Measurements from ENCODE around the gene ABI3BP. TPM values are rescaled to one million over a fixed set of nuclear protein-coding genes. Genes with fewer than 3 reads are reported as not detected.

The ABI3BP gene
- polyA plus RNA-seq, 1 experiment: 16.3 TPM

DNA sequence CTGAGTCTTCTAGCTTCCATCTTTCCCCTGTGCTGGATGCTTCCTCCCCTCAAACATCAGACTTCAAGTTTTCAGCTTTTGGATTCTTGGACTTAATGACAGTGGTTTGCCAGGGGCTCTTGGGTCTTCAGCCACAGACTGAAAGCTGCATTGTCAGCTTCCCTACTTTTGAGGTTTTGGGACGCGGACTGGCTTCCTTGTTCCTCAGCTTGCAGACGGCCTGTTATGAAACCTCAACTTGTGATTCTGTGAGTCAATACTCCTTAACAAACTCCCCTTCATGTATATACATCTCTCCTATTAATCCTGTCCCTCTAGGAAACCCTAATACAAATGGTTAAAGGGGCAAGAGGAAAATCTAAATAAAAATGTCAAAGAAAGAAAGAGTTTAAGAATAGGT lies 100.1 kb downstream of the ABI3BP start:
- Histone ChIP-seq H3K4me3 (ENCODE audit: low read depth, low read length) (no peak overlapping the region), H3K27me3 (ENCODE audit: control insufficient read depth, insufficient read depth, low read length) (no peaks in the 10 kb centered on the region), H3K36me3 (ENCODE audit: control insufficient read depth, insufficient read depth, low read length) (no peaks in the 10 kb centered on the region)
- POLR2A ChIA-PET: no interaction called here
- DNase-seq (ENCODE audit: low read depth): no peak
- CTCF ChIA-PET: interaction anchor here (0.8 to 5.0 kb wide), 7 partner anchors 11 to 433 kb away, joined by 3 to 77 read pairs (median 4); no protein-coding TSS in a partner anchor
- TF ChIP-seq, protein P1, sequence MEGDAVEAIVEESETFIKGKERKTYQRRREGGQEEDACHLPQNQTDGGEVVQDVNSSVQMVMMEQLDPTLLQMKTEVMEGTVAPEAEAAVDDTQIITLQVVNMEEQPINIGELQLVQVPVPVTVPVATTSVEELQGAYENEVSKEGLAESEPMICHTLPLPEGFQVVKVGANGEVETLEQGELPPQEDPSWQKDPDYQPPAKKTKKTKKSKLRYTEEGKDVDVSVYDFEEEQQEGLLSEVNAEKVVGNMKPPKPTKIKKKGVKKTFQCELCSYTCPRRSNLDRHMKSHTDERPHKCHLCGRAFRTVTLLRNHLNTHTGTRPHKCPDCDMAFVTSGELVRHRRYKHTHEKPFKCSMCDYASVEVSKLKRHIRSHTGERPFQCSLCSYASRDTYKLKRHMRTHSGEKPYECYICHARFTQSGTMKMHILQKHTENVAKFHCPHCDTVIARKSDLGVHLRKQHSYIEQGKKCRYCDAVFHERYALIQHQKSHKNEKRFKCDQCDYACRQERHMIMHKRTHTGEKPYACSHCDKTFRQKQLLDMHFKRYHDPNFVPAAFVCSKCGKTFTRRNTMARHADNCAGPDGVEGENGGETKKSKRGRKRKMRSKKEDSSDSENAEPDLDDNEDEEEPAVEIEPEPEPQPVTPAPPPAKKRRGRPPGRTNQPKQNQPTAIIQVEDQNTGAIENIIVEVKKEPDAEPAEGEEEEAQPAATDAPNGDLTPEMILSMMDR (IDR thresholded peaks at IDR 0.05; ENCODE audit: insufficient read depth, low read depth, low read length): no peak

DNA sequence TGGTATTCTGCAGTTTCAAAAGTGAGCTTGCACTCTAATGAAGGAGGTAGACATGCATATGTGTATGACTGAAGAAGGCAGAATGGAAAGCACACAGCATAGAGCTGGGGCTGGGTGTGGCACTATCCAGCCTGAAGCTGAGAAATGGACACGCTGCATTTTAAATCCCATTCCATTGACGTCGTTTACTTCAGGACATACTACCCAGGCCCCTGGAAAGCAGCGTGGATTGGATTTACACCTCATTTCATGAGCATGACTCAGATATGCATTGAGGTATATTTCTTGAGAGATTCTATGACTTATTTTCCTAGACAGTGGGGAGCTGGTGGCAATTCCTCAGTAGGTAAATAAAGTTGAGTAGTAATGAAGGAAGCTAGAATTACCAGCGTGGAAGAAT lies 101.4 kb downstream of the ABI3BP start:
- POLR2A ChIA-PET: no interaction called here
- DNase-seq (ENCODE audit: low read depth): no peak

DNA sequence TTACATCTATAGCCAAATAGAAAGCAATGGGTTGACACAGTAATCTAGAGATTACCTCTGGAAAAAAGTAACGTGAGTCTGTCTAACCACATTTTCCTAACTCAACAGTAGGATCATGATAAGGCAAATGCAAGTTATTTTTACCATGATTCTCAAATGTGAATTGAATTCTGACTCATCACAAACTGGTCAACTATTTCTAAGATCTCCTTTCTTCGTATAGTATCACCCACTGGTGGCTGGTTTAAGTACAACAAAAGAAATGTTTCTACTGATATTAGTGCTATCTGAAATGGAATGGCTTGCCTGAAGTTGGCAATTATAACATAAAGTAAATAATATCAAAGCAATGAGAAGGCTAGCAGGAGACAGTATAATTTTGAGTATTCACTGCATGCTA lies 102.2 kb downstream of the ABI3BP start:
- TF ChIP-seq, protein P1 (IDR thresholded peaks at IDR 0.05; ENCODE audit: insufficient read depth, low read depth, low read length): peak; percentile 40; the same call in 1 of the 2 replicates
- no peaks in the 10 kb centered on the region for H3K27me3 ChIP-seq (ENCODE audit: control insufficient read depth, insufficient read depth, low read length)
- DNase-seq (ENCODE audit: low read depth): no peak
- no peak overlapping the region for H3K4me3 ChIP-seq (ENCODE audit: low read depth, low read length)
- POLR2A ChIA-PET: no interaction called here
- no peaks in the 10 kb centered on the region for H3K36me3 ChIP-seq (ENCODE audit: control insufficient read depth, insufficient read depth, low read length)
- CTCF ChIA-PET: interaction anchor here (5.0 kb wide), 1 partner anchor 306 kb away, joined by 77 read pairs; no protein-coding TSS in a partner anchor

More for the DNA sequence above, 101.4 kb downstream of the ABI3BP start:
- Histone ChIP-seq H3K36me3 (ENCODE audit: control insufficient read depth, insufficient read depth, low read length) (no peaks in the 10 kb centered on the region), H3K4me3 (ENCODE audit: low read depth, low read length) (no peak overlapping the region), H3K27me3 (ENCODE audit: control insufficient read depth, insufficient read depth, low read length) (no peaks in the 10 kb centered on the region)
- TF ChIP-seq, protein P1 (IDR thresholded peaks at IDR 0.05; ENCODE audit: insufficient read depth, low read depth, low read length): no peak
- CTCF ChIA-PET: interaction anchor here (1.1 to 5.0 kb wide), 4 partner anchors 14 to 431 kb away, joined by 3 to 77 read pairs (median 16); no protein-coding TSS in a partner anchor

DNA sequence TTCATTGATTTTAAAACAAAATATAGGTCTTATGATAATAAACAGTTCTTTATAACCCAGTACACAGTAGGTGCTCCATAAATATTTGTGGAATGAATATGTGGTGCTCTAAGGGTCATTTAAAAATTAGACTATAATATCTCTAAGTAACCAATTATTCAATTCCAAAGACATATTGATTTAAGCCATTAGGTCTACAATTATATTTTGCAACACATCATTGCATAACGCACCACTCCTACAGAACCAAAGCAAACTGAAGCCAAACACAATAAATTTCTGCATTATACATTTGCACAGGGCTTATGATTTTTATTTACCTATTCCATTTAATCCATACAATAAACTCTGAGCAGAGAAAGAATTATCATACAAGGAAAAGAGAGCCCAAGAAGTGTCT lies 104.3 kb downstream of the ABI3BP start:
- TF ChIP-seq, protein P1 (IDR thresholded peaks at IDR 0.05; ENCODE audit: insufficient read depth, low read depth, low read length): no peak
- Histone ChIP-seq H3K36me3 (ENCODE audit: control insufficient read depth, insufficient read depth, low read length) (no peaks in the 10 kb centered on the region), H3K4me3 (ENCODE audit: low read depth, low read length) (no peak overlapping the region), H3K27me3 (ENCODE audit: control insufficient read depth, insufficient read depth, low read length) (no peaks in the 10 kb centered on the region)
- DNase-seq (ENCODE audit: low read depth): no peak
- CTCF ChIA-PET: no interaction called here
- POLR2A ChIA-PET: no interaction called here

DNA sequence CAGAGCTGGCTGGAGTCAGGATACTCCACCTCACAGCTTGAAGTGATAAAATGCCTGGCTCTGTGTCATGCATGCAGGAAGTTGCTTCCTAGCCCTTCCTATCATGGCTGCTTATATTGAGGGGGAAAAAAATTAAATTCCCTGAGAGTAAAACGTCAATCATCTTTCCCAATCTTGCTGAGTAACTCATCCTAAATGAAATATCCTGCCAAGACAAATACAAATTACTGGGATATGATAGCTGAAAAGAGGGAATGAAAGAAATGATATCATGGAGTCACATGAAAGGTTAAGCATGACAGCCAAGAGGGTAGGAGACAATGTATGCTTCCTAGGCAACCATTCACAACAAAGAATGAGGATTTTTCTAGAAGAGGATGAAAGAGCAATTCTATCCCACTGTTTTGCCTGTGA lies 110.6 kb downstream of the ABI3BP start:
- CTCF ChIA-PET: interaction anchor here (0.8 to 1.1 kb wide), 3 partner anchors 11 to 384 kb away, joined by 3 read pairs; no protein-coding TSS in a partner anchor
- H3K27me3 ChIP-seq (ENCODE audit: control insufficient read depth, insufficient read depth, low read length): no peaks in the 10 kb centered on the region
- TF ChIP-seq, protein P1 (IDR thresholded peaks at IDR 0.05; ENCODE audit: insufficient read depth, low read depth, low read length): no peak
- DNase-seq (ENCODE audit: low read depth): no peak
- POLR2A ChIA-PET: no interaction called here
- no peak overlapping the region for H3K4me3 ChIP-seq (ENCODE audit: low read depth, low read length)
- no peaks in the 10 kb centered on the region for H3K36me3 ChIP-seq (ENCODE audit: control insufficient read depth, insufficient read depth, low read length)

Data from BJ (cell line).